NCI-H774 (cell line): ENCODE measurements around the gene STAT3.
"Not testable (repeated sequence)": the region's sequence is repeated elsewhere in the genome, so short reads cannot be mapped to it uniquely, and the experiment has no call there.

ENCODE experiments used
- DNase-seq: peaks from one replicate; lab custom pipeline; 2025; lab: John Stamatoyannopoulos, UW

STAT3 gene

GRCh38 chr17:42313773-42314566 lies 74.3 kb downstream of the STAT3 start:
- DNase-seq = no peak

GRCh38 chr17:42313389-42313772 lies 74.9 kb downstream of the STAT3 start:
- no peak for DNase-seq

GRCh38 chr17:42312285-42313130 lies 75.7 kb downstream of the STAT3 start:
- no peak for DNase-seq

GRCh38 chr17:42312035-42312284 lies 76.3 kb downstream of the STAT3 start:
- no peak for DNase-seq

GRCh38 chr17:42311240-42312034 lies 76.8 kb downstream of the STAT3 start:
- DNase-seq = no peak

- no peak for DNase-seq
These were observed 77.4 kb downstream of the STAT3 start for GRCh38 chr17:42310787-42311215.

- no peak for DNase-seq
These were observed 78.1 kb downstream of the STAT3 start for GRCh38 chr17:42309986-42310786.

- DNase-seq = no peak
These were observed 79.1 kb downstream of the STAT3 start for GRCh38 chr17:42309142-42309541.

GRCh38 chr17:42308446-42308845 lies 79.8 kb downstream of the STAT3 start:
- no peak for DNase-seq

- DNase-seq = no peak
These were observed 80.8 kb downstream of the STAT3 start for GRCh38 chr17:42307362-42307927.

GRCh38 chr17:42306385-42306667 lies 81.9 kb downstream of the STAT3 start:
- no peak for DNase-seq

GRCh38 chr17:42305543-42306384 lies 82.5 kb downstream of the STAT3 start:
- DNase-seq = no peak

GRCh38 chr17:42305031-42305330 lies 83.3 kb downstream of the STAT3 start:
- not testable (repeated sequence) for DNase-seq

- no peak for DNase-seq
These were observed 83.8 kb downstream of the STAT3 start for GRCh38 chr17:42304187-42305030.

GRCh38 chr17:42303694-42304093 lies 84.5 kb downstream of the STAT3 start:
- DNase-seq = no peak

- no peak for DNase-seq
These were observed 87.2 kb downstream of the STAT3 start for GRCh38 chr17:42301022-42301421.

- not testable (repeated sequence) for DNase-seq
These were observed 88.3 kb downstream of the STAT3 start for GRCh38 chr17:42299913-42300312.

- not testable (repeated sequence) for DNase-seq
These were observed 88.9 kb downstream of the STAT3 start for GRCh38 chr17:42299361-42299760.

- DNase-seq = not testable (repeated sequence)
These were observed 90.5 kb downstream of the STAT3 start for GRCh38 chr17:42297775-42298174.

- no peak for DNase-seq
These were observed 92.2 kb downstream of the STAT3 start for GRCh38 chr17:42296012-42296411.
